ENCODE data around the gene FUT8.

FUT8 gene

DNA sequence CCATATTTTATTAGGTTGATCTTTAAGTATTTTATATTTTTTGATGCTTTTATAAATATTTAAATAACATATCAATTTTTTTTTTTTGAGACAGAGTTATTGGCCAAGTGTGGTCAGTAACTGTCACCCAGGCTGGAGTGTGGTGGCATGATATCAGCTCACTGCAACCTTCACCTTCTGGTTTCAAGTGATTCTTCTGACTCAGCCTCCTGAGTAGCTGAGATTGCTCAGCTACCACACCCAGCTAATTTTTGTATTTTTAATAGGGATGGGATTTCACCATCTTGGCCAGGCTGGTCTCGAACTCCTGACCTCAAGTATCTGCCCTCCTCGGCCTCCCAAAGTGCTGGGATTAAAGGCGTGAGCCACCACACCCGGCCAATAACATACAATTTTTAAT is 71.1 kb downstream of the FUT8 start:
- DNase-seq (no peak), ATAC-seq (peak; percentile 52)
- H3K4me1 Mint-ChIP-seq: peaks cover 66% of the 10 kb centered on the region
- peaks cover 27% of the 10 kb centered on the region for H3K36me3 Mint-ChIP-seq (ENCODE audit: low read depth)
- no peak overlapping the region for H3K4me3 Mint-ChIP-seq
- H3K27me3 Mint-ChIP-seq: no peaks in the 10 kb centered on the region
- no peak overlapping the region for H3K27ac Mint-ChIP-seq
- H3K9me3 Mint-ChIP-seq: no peaks in the 10 kb centered on the region

DNA sequence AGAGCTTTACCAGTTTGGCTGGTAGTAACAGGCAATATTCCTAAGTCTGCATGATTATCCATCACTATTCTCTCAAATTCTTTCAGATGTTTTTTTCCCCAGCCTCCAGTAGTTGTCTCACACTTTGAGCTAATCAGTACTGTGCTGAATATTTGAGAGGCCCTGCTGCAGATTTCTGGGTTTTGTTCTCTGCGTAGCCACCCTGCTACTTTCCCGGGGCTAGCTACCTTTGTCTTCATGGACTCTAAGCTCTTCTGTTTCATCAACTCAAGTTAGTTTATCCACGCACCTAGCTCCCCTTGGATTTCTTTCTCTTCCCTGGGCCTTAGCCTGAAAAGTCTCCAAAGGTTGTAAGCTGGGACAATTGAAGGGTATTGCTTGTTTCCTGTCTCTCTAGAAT is 73.0 kb downstream of the FUT8 start:
- DNase-seq (no peak), ATAC-seq (no peak)
- Mint-ChIP-seq H3K9me3 (no peaks in the 10 kb centered on the region), H3K27ac (no peak overlapping the region), H3K4me1 (peaks cover 57% of the 10 kb centered on the region), H3K36me3 (ENCODE audit: low read depth) (peaks cover 21% of the 10 kb centered on the region), H3K4me3 (no peak overlapping the region), H3K27me3 (no peaks in the 10 kb centered on the region)

DNA sequence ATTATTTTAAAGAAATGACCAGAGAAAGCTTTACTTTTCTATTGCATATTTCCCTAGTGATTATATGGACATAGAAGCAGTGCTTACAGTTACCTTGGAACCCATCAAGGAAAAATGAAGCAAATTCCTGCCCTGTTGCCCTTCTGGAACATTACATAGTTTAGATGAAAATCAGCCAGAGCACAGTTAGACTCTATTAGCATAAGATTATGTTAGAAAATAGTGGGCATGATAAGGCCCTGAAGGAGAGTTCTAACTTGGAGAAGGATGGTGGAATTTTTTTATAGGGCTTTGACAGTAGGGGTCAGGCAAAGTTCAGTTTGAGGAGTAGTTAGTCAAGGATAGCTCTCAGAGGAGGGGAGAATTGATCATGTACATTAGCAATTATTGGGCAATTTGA is 74.3 kb downstream of the FUT8 start:
- Mint-ChIP-seq H3K4me3 (no peak overlapping the region), H3K9me3 (no peaks in the 10 kb centered on the region), H3K27me3 (no peaks in the 10 kb centered on the region), H3K27ac (peak overlapping the region; percentile 48), H3K36me3 (ENCODE audit: low read depth) (peaks cover 19% of the 10 kb centered on the region), H3K4me1 (peaks cover 48% of the 10 kb centered on the region)
- DNase-seq (no peak), ATAC-seq (no peak)

DNA sequence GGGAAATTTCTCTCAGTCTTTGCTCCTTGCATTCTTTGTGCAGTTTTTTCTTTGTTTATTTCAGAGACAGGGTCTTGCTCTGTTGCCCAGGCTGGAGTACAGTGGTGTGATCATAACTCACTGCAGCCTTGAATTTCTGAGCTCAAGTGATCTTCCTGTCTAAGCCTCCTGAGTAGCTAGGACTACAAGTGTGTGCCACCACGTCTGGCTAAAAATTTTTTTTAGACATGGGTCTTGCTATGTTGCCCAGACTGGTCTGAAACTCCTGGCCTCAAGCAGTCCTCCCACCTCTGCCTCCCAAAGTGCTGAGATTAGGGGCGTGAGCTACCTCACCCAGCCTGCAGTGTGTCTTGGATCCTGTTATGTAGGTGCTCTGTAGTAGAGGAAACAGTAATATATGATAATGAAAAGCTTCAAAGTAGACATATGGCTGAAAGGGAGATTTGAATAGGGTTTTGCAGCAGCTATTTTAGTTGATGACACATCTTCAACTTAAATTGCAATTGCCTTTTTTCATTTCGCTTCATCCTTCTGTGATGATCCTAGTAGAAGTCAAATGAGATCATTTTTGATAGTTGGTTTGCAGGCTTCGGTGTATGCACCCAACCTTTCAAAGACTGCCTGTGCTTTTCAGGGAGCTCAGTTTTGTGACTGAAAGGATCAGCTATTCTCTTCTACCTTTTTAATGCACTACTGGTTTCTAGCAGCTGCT is 75.4 kb downstream of the FUT8 start:
- ATAC-seq (no peak), DNase-seq (no peak)
- Mint-ChIP-seq H3K36me3 (ENCODE audit: low read depth) (peaks cover 22% of the 10 kb centered on the region), H3K27ac (no peak overlapping the region), H3K27me3 (no peaks in the 10 kb centered on the region), H3K4me3 (no peak overlapping the region), H3K9me3 (peaks cover 3% of the 10 kb centered on the region), H3K4me1 (peaks cover 41% of the 10 kb centered on the region)

DNA sequence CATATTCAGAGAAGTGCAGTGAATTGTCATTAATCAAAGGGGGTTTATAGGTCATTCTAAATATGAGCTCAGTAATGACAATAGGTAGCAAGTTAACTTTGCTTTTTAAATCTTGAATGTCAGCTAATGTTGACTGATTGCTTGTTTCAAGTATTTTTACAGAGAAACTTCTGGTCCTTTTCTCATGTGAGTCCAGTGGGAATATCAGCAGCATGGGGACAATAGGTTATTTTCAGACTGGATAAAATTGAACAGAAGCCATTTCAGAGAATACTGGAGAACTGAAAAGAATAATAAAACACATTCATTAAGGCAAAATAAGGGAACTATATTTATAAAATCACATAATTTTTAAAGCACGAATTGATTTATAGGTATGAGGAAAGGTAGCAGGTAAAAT is 78.7 kb downstream of the FUT8 start:
- DNase-seq (no peak), ATAC-seq (no peak)
- no peak overlapping the region for H3K4me3 Mint-ChIP-seq
- H3K27me3 Mint-ChIP-seq: no peaks in the 10 kb centered on the region
- H3K36me3 Mint-ChIP-seq (ENCODE audit: low read depth): peaks cover 35% of the 10 kb centered on the region
- no peak overlapping the region for H3K27ac Mint-ChIP-seq
- peaks cover 34% of the 10 kb centered on the region for H3K4me1 Mint-ChIP-seq
- H3K9me3 Mint-ChIP-seq: peaks cover 8% of the 10 kb centered on the region

DNA sequence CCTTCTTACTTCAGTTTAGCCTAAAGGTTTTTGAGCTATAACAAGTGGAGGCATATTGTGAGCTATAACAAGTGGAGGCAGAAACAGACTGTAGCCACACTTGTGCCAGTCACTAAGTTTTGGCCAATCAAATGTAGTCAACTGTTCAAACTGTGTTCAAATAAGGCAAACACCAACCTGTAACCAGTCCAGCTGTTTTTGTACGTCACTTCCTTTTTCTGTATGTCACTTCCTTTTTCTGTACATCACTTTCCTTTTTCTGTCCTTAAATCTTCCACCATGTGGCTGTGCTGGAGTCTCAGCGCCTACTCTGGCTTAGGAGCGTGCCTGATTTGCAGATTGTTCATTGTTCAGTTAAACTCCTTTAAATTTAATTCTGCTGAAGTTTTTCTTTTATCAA is 79.7 kb downstream of the FUT8 start:
- Mint-ChIP-seq H3K27ac (no peak overlapping the region), H3K36me3 (ENCODE audit: low read depth) (peaks cover 39% of the 10 kb centered on the region), H3K4me1 (peaks cover 37% of the 10 kb centered on the region), H3K9me3 (peaks cover 17% of the 10 kb centered on the region), H3K27me3 (no peaks in the 10 kb centered on the region), H3K4me3 (no peak overlapping the region)
- ATAC-seq (no peak), DNase-seq (no peak)

DNA sequence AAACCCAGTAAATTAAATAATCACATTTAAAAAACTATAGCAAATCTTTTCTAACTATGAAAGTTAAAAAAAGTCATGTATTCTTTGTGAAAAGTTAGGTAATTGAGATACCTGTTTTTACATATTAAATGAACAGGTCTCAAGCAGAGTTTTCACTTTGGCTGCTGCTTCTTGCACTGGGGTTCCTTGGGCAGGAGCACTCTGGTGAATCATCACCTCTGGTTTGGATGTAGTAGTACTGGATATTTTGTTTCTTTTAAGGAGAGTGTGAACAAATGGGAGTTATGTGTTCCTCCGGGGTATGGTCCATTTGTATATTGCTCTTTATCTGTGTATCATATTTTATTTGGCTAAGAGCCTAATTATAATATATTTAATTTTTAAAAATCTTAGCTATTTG is 82.7 kb downstream of the FUT8 start:
- no peak for ATAC-seq
- peaks cover 33% of the 10 kb centered on the region for H3K4me1 Mint-ChIP-seq
- DNase-seq: no peak
- H3K27ac Mint-ChIP-seq: no peak overlapping the region
- no peaks in the 10 kb centered on the region for H3K27me3 Mint-ChIP-seq
- H3K4me3 Mint-ChIP-seq: no peak overlapping the region
- H3K9me3 Mint-ChIP-seq: peaks cover 17% of the 10 kb centered on the region
- peaks cover 37% of the 10 kb centered on the region for H3K36me3 Mint-ChIP-seq (ENCODE audit: low read depth)

DNA sequence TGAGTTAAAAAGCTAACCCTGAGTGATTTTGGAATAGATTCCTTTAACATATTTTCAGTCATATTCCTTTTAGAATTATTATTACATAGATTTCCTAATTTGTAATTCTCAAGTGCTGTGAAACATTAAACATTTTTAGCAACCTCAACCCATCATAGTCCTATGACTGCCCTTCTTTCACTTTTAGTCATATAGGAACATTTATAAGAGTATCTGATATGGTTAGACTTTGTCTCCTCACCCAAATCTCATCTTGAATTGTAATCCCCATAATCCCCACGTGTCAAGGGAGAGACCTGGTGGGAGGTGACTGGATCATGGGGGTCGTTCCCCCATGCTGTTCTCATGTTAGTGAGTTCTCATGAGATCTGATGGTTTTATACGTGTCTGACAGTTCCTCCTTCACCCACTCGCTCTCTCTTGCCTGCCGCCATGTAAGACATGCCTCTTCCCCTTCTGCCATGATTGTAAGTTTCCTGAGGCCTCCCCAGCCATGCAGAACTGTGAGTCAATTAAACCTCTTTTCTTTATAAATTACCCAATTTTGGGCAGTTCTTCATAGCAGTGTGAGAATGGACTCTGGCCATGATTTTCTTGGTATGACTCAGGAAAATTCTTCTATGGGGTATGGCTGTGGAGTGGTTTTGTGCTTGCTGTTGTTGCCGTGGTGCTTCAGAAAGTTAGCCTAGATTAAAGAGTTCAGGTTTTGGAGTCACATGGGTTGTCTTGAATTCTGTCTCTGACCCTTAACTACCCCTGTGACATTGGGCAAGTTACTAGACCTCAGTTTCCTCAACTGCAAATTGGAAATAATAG is 83.9 kb downstream of the FUT8 start:
- H3K36me3 Mint-ChIP-seq (ENCODE audit: low read depth): peaks cover 33% of the 10 kb centered on the region
- peaks cover 39% of the 10 kb centered on the region for H3K4me1 Mint-ChIP-seq
- H3K27me3 Mint-ChIP-seq: no peaks in the 10 kb centered on the region
- ATAC-seq (peak; percentile 54), DNase-seq (no peak)
- H3K9me3 Mint-ChIP-seq: peaks cover 17% of the 10 kb centered on the region
- H3K4me3 Mint-ChIP-seq: no peak overlapping the region
- peak overlapping the region; percentile 59 for H3K27ac Mint-ChIP-seq

DNA sequence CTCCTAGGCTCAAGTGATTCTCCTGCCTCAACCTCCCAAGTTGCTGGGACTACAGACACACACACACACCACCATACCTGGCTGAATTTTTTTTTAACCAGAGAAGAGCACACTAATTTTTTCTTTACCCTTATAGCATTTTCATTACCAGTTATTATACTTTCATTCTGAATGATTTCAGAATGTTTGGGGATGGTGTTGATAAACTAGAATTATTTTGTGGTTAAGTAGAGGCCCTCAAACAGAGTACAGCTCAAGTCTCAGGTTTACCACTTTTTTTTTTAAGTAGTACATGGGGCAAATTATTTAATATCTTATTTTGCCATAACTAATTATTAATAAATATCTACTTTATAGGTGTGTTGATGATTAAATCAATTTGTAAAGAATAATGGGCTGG is 86.6 kb downstream of the FUT8 start:
- Mint-ChIP-seq H3K4me3 (no peak overlapping the region), H3K27me3 (no peaks in the 10 kb centered on the region), H3K9me3 (peaks cover 15% of the 10 kb centered on the region), H3K36me3 (ENCODE audit: low read depth) (peaks cover 20% of the 10 kb centered on the region), H3K4me1 (peaks cover 51% of the 10 kb centered on the region), H3K27ac (no peak overlapping the region)
- ATAC-seq (no peak), DNase-seq (no peak)

DNA sequence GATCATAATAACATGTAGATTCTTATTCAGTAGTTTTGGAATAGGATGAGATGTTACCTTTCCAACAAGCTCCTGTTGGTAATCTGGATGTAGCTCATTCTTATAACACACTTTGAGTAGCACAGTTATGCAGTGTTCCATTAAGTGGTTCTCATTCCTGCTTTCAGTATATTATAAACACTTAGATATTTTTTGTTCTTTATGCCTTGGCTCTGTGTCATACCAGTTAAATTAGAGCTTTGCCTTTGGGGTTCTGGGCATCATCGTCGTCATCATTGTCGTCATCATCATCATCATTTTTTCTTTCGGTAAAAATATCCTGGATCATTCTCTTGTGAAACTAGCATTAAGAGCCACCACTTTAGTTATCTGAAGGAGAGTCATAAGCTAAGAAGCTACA is 87.5 kb downstream of the FUT8 start:
- peaks cover 15% of the 10 kb centered on the region for H3K9me3 Mint-ChIP-seq
- no peak overlapping the region for H3K27ac Mint-ChIP-seq
- peaks cover 20% of the 10 kb centered on the region for H3K36me3 Mint-ChIP-seq (ENCODE audit: low read depth)
- peaks cover 53% of the 10 kb centered on the region for H3K4me1 Mint-ChIP-seq
- DNase-seq: no peak
- H3K4me3 Mint-ChIP-seq: no peak overlapping the region
- no peak for ATAC-seq
- H3K27me3 Mint-ChIP-seq: no peaks in the 10 kb centered on the region

DNA sequence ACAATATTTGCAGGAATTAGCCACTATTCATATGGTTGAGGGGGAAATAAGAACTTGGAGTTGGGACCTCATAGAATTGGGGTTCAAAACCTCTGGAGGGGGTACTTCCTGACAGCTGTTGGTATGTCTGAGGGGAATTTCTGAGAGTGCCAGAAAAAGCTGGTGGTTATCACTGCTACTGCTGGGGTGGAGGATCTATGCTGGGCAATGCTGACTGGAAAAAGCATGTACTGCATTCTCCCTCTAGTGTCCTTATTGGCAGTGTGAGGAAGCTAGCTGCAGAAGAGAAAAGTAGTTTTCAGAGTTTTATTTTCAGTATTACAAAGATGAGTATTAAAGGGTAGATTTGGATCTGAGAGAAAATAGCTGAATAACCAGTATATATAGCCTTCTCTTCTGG is 88.8 kb downstream of the FUT8 start:
- H3K4me3 Mint-ChIP-seq: no peak overlapping the region
- H3K27ac Mint-ChIP-seq: peak overlapping the region; percentile 48
- ATAC-seq (peak; percentile 60), DNase-seq (no peak)
- peaks cover 47% of the 10 kb centered on the region for H3K4me1 Mint-ChIP-seq
- peaks cover 8% of the 10 kb centered on the region for H3K9me3 Mint-ChIP-seq
- no peaks in the 10 kb centered on the region for H3K27me3 Mint-ChIP-seq
- H3K36me3 Mint-ChIP-seq (ENCODE audit: low read depth): peaks cover 11% of the 10 kb centered on the region

DNA sequence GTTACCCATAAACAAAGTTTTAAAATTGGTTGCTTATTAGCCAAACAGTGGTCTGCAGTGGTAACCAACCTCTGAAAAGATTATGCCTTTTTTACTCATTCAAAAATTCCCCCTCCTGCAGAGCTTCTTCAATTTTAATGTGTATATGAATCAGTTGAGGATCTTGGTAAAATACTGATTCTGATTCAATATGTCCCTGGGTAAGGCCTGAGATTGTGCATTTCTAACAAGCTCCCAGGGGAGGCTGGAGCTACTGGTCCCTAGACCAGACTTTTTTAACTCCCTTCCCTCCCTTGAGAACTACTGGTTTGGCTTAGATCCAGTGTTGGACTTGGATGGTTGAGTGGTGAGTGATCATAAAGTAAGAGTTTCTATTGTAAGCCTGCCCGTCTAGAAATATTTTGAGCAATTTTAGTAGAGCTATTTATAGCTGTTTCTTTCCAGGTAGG is 90.2 kb downstream of the FUT8 start:
- Mint-ChIP-seq H3K36me3 (ENCODE audit: low read depth) (peaks cover 15% of the 10 kb centered on the region), H3K27me3 (no peaks in the 10 kb centered on the region), H3K4me3 (no peak overlapping the region), H3K27ac (peak overlapping the region; percentile 23), H3K4me1 (peaks cover 40% of the 10 kb centered on the region), H3K9me3 (no peaks in the 10 kb centered on the region)
- DNase-seq (no peak), ATAC-seq (peak; percentile 58)

DNA sequence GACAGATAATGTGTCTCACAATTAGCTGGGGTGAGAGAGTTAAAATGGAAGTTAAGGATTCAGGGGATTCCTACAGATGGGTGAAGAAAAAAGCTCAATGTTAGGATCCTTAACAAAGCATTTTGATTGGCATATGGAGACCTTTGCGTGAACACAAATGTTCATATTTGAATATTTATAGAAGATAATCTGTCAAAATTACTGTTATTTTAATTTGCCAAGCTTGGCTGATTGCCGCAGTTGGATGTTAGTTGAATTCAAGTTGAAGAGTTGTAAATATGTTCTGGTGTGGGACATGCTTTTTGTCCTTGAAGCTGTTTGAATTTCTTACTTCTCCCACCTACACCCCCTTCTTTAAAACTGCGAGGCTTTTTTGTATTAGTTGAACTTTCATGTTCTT is 91.2 kb downstream of the FUT8 start:
- no peak overlapping the region for H3K4me3 Mint-ChIP-seq

DNA sequence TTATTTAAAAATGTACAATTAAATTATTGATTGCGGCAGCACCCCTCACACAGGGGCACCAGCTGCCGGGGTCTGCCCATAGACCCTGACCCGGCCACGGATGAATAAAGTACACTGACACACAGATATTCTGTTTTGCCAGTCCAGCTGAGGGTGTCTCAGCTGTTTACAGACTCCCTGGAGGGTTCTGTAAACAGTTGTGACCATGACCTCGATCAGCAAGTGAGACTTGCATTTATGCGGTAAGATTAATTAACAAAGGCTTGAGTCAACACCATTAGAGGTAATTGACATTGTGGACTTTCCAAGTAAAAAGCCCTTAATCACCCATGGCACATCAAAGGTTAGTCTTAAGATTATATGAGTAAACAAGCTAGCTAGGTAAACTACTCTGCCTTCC is 94.3 kb downstream of the FUT8 start:
- Mint-ChIP-seq H3K4me1 (peaks cover 37% of the 10 kb centered on the region), H3K27me3 (no peaks in the 10 kb centered on the region), H3K4me3 (no peak overlapping the region), H3K9me3 (peaks cover 23% of the 10 kb centered on the region), H3K27ac (no peak overlapping the region), H3K36me3 (ENCODE audit: low read depth) (peaks cover 37% of the 10 kb centered on the region)
- no peak for DNase-seq
- ATAC-seq: no peak

More for the DNA sequence above, 91.2 kb downstream of the FUT8 start:
- peaks cover 22% of the 10 kb centered on the region for H3K36me3 Mint-ChIP-seq (ENCODE audit: low read depth)
- H3K4me1 Mint-ChIP-seq: peaks cover 37% of the 10 kb centered on the region
- H3K27me3 Mint-ChIP-seq: no peaks in the 10 kb centered on the region
- peaks cover 2% of the 10 kb centered on the region for H3K9me3 Mint-ChIP-seq
- DNase-seq (no peak), ATAC-seq (no peak)
- no peak overlapping the region for H3K27ac Mint-ChIP-seq

DNA sequence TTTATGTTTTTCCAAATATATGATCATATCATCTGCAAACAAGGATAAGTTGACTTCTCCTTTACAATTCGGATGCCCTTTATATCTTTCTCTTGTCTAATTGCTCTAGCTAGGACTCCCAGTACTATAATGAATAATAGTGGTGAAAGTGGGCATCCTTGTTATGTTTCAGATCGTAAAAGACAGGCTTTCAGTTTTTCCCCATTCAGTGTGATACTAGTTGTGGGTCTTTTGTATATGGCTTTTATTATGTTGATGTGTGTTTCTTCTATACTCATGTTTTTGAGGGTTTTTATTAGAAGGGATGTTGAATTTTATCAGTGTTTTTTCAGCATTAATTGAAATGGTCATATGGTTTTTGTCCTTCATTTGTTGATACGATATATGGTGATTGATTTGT is 97.3 kb downstream of the FUT8 start:
- no peak for DNase-seq
- Mint-ChIP-seq H3K9me3 (peaks cover 24% of the 10 kb centered on the region), H3K4me3 (no peak overlapping the region), H3K4me1 (peaks cover 37% of the 10 kb centered on the region), H3K27me3 (no peaks in the 10 kb centered on the region), H3K27ac (no peak overlapping the region), H3K36me3 (ENCODE audit: low read depth) (peaks cover 39% of the 10 kb centered on the region)
- ATAC-seq: no peak

Data from activated naive CD8-positive, alpha-beta T cell treated with anti-CD3 and anti-CD28 coated beads, Interleukin-2, amount 50 U/mL, for 24 hours (primary cell).